Skeletal muscle satellite cell (primary cell): ENCODE results near the gene FBXL19. TPM values are rescaled to one million over a fixed set of nuclear protein-coding genes. Genes with fewer than 3 reads are reported as not detected.
A peak's percentile ranks its signal among the peaks of the same experiment; 100 is the strongest.

Experiments used
- H3K27me3 ChIP-seq: 2 replicates; pipeline ENCODE4 v1.7.0; 2013; ENCODE audit warnings: low read length; ENCODE audit not compliant: control insufficient read depth, insufficient read depth
- H3K36me3 ChIP-seq: 2 replicates; pipeline ENCODE4 v1.7.0; 2013; ENCODE audit warnings: mild to moderate bottlenecking, control low read depth, low read length; ENCODE audit not compliant: insufficient read depth
- H3K4me1 ChIP-seq: 2 replicates; pipeline ENCODE4 v1.7.0; 2013; ENCODE audit warnings: low read length; ENCODE audit not compliant: control insufficient read depth, insufficient read depth
- H3K4me2 ChIP-seq: 2 replicates; pipeline ENCODE4 v1.7.0; 2013; ENCODE audit warnings: mild to moderate bottlenecking, low read length
- H3K4me3 ChIP-seq: 2 replicates; pipeline ENCODE4 v1.7.0; 2013; ENCODE audit warnings: low read length
- H3K9ac ChIP-seq: 2 replicates; pipeline ENCODE4 v1.7.0; 2013; ENCODE audit warnings: mild to moderate bottlenecking, low read depth, low read length, moderate library complexity
- H3K9me3 ChIP-seq: replicated peaks from 2 replicates; pipeline ENCODE4 v1.7.0; 2013; ENCODE audit warnings: mild to moderate bottlenecking, control low read depth, low read length
- total RNA-seq: library from RNA; depleted of rRNA; stranded (reverse); fragments of >200 nt; gene quantifications from 2 replicates; pipeline ENCODE4 v1.2.3, GENCODE V29; 2012; rRNA removed

FBXL19 gene, protein sequence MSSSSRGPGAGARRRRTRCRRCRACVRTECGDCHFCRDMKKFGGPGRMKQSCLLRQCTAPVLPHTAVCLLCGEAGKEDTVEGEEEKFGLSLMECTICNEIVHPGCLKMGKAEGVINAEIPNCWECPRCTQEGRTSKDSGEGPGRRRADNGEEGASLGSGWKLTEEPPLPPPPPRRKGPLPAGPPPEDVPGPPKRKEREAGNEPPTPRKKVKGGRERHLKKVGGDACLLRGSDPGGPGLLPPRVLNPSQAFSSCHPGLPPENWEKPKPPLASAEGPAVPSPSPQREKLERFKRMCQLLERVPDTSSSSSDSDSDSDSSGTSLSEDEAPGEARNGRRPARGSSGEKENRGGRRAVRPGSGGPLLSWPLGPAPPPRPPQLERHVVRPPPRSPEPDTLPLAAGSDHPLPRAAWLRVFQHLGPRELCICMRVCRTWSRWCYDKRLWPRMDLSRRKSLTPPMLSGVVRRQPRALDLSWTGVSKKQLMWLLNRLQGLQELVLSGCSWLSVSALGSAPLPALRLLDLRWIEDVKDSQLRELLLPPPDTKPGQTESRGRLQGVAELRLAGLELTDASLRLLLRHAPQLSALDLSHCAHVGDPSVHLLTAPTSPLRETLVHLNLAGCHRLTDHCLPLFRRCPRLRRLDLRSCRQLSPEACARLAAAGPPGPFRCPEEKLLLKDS
- 21.8 and 23.6 TPM in 2 replicates for total RNA-seq

DNA sequence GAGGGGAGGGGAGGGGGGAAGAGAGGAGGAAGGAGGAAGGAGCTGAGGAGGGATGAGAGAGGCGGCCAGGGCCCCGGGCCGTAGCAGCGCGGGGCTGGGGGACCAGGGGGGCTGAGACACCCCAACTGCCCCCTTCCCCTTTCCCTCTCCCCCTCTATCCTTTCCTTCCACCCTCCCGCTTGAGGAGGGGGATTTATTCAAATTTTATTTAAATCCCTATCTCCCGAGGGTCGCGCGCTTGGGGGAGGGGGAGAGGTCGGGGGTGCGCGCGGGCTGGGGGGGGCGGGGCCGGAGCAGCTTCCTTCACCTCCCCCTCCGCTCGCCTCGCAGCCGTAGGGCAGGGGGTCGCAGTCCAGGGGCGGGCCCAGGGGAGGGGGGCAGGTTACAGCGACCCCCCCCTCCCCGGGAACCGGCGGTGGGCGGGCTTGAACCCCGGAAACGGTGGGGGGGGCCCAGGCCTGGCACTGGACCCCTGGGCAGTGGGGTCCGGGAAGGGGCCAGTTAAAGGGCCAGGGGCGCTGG, at the start of gene FBXL19:
Gene FBXL19 (plus strand): TSS at position 19 of the 522 bp plus-strand sequence. CDS start 2,183 bp downstream, outside the sequence.
- Histone ChIP-seq H3K9me3 (no peaks in the 10 kb centered on the region), H3K4me1 (peaks cover 10% of the 10 kb centered on the region), H3K9ac (peak within 1 kb of the TSS; percentile 75), H3K4me3 (peak within 1 kb of the TSS; percentile 79), H3K4me2 (peak within 1 kb of the TSS; percentile 83), H3K27me3 (no peaks in the 10 kb centered on the region), H3K36me3 (peaks cover 7% of the 10 kb centered on the region)

DNA sequence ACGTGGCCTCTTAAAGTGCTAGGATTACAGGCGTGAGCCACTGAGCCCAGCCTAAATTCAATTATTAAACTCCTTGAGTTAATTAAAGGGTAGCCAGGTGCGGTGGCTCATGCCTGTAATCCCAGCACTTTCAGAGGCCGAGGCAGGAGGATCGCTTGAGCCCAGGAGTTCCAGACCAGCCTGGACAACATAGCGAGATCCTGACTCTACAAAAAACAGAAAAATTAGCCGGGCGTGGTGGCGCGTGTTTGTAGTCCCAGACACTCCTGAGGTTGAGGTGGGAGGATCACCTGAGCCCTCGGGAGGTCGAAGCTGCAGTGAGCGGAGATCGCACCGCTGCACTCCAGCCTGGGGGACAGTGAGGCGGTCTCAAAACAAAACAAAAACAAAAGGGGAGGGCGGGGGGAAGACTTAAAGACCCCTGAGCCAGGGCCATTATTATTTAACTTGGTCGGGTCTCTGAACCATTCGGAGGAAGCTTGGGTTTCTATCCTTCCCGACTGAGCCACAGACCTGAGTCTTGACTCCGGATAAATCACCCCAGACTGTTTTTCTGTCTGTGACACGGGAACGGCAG, 49.0 kb upstream of the FBXL19 start:
- Histone ChIP-seq H3K9ac (peak overlapping the region; percentile 88), H3K4me3 (peak overlapping the region; percentile 92), H3K9me3 (no peaks in the 10 kb centered on the region), H3K36me3 (no peaks in the 10 kb centered on the region), H3K4me2 (peak overlapping the region; percentile 95), H3K27me3 (no peaks in the 10 kb centered on the region), H3K4me1 (peaks cover 14% of the 10 kb centered on the region)

GRCh38 chr16:30874821-30875717, 48.3 kb upstream of the FBXL19 start:
- Histone ChIP-seq H3K36me3 (no peaks in the 10 kb centered on the region), H3K9ac (peak overlapping the region; percentile 88), H3K4me1 (peaks cover 14% of the 10 kb centered on the region), H3K27me3 (no peaks in the 10 kb centered on the region), H3K4me2 (peak overlapping the region; percentile 95), H3K4me3 (peak overlapping the region; percentile 92), H3K9me3 (no peaks in the 10 kb centered on the region)

- Histone ChIP-seq H3K4me2 (peak overlapping the region; percentile 95), H3K27me3 (no peaks in the 10 kb centered on the region), H3K4me1 (peaks cover 14% of the 10 kb centered on the region), H3K9ac (peak overlapping the region; percentile 88), H3K36me3 (no peaks in the 10 kb centered on the region), H3K4me3 (peak overlapping the region; percentile 92), H3K9me3 (no peaks in the 10 kb centered on the region)
Observed at GRCh38 chr16:30875871-30876801, 47.2 kb upstream of the FBXL19 start.

- Histone ChIP-seq H3K9ac (peak overlapping the region; percentile 88), H3K4me2 (peak overlapping the region; percentile 95), H3K4me3 (peak overlapping the region; percentile 92)
Observed at GRCh38 chr16:30876867-30877266, 46.5 kb upstream of the FBXL19 start.

DNA sequence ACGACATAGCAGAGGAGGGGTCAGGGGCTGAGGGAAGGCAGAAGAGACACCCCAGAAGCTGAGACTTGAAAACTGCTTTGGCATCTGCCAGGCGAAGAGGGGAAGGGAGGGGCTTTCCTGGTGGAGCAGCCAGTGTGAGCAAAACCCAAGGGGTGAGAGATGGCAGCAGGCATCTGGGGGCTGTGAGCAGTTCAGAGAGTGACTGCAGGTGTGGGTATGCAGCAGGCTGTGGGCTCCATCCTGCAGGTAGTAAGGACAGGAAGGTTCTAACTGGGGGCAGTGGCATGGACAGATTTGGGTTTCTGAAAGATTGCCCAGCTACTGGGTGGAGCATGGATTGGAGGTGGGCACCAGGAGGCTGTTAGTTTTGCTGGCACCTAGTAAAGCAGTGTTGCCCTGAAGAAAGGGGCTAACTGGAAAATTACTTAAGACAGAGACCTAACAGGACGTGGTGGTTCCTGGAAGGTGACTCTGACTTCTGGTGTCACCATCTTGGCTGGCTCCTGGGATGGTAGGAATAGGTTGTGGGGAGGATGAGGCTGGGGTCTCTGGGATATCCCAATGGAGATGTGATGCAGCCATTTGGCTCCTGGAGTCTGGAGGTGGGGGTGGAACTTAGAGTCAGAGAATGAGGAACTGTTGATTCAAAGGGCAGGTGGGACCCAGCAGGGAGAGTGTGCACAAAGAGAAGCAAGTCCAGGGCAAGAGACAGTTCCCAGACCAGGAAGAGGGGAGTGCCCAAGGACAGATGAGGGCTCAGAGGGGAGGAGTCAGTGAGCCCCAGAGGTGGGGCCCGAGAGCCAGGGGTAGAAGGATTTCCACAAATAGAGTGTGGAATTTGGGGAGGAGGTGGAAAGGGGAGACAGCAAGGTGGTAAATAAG, 40.7 kb upstream of the FBXL19 start:
- no peak overlapping the region for H3K9ac ChIP-seq
- no peak overlapping the region for H3K4me3 ChIP-seq
- H3K4me2 ChIP-seq, result no peak overlapping the region
- no peaks in the 10 kb centered on the region for H3K4me1 ChIP-seq
- peaks cover 23% of the 10 kb centered on the region for H3K36me3 ChIP-seq
- no peaks in the 10 kb centered on the region for H3K9me3 ChIP-seq
- H3K27me3 ChIP-seq, result no peaks in the 10 kb centered on the region

More at GRCh38 chr16:30876867-30877266, 46.5 kb upstream of the FBXL19 start:
- no peaks in the 10 kb centered on the region for H3K9me3 ChIP-seq
- no peaks in the 10 kb centered on the region for H3K36me3 ChIP-seq
- no peaks in the 10 kb centered on the region for H3K27me3 ChIP-seq
- peaks cover 14% of the 10 kb centered on the region for H3K4me1 ChIP-seq

DNA sequence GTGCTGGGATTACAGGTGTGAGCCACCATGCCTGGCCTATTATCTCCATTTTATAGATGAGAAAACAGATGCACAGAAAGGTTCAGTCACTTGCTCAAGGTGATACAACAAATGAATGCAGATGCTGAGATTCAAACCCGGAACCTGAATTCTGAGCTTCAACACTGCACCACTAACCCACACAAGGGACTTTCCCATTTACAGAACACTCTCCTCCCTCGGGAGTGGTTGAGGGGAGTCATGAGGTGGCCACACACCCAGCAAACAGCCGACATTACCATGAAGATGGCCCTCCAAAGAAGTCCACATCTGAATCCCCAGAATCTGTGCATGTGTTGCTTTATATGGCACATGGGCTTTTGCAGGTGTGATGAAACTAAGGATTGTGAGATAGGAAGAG, 38.6 kb upstream of the FBXL19 start:
- Histone ChIP-seq H3K4me3 (no peak overlapping the region), H3K9ac (no peak overlapping the region), H3K27me3 (no peaks in the 10 kb centered on the region), H3K4me1 (no peaks in the 10 kb centered on the region), H3K36me3 (peaks cover 37% of the 10 kb centered on the region), H3K9me3 (no peaks in the 10 kb centered on the region), H3K4me2 (no peak overlapping the region)

DNA sequence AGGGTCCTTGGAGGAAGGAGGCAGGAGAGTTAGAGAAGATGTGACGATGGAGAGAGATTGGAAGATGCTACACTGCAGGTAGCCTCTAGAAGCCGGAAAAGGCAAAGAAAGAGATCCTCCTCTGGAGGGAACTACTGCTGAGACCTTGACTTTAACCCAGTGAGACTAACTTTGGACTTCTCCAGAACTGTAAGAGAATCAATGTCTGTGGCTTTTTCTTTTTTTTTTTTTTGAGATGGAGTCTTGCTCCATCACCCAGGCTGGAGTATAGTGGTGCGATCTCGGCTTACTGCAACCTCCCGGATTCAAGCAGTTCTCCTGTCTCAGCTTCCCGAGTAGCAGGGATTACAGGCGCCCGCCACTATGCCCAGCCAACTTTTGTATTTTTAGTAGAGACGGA, 38.2 kb upstream of the FBXL19 start:
- Histone ChIP-seq H3K9me3 (no peaks in the 10 kb centered on the region), H3K36me3 (peaks cover 37% of the 10 kb centered on the region), H3K4me3 (no peak overlapping the region), H3K27me3 (no peaks in the 10 kb centered on the region), H3K4me2 (no peak overlapping the region), H3K4me1 (no peaks in the 10 kb centered on the region), H3K9ac (no peak overlapping the region)

- H3K9me3 ChIP-seq, result no peaks in the 10 kb centered on the region
- H3K4me1 ChIP-seq, result no peaks in the 10 kb centered on the region
- H3K36me3 ChIP-seq, result peaks cover 37% of the 10 kb centered on the region
Observed at GRCh38 chr16:30886145-30886544, 37.2 kb upstream of the FBXL19 start.

More at GRCh38 chr16:30886145-30886544, 37.2 kb upstream of the FBXL19 start:
- Histone ChIP-seq H3K27me3 (no peaks in the 10 kb centered on the region), H3K4me2 (no peak overlapping the region), H3K9ac (no peak overlapping the region), H3K4me3 (no peak overlapping the region)
